Activated CD4-positive, alpha-beta memory T cell treated with anti-CD3 and anti-CD28 coated beads, Interleukin-2, amount 10 ng/mL, durations not matched to agents 7 days and 5 days (primary cell): Measurements from ENCODE around the gene OR8J3. TPM values are rescaled to one million over a fixed set of nuclear protein-coding genes. Genes with fewer than 3 reads are reported as not detected.

Source experiments
- CTCF ChIA-PET: fragments of 350-600 bp; sonication (Branson Sonifier 250); formaldehyde crosslinking; loops from one replicate; lab custom pipeline; 2021; ENCODE audit warnings: antibody characterized with exemption, inconsistent platforms; lab: Charles Lee
- POLR2A ChIA-PET: fragments of 350-600 bp; sonication (Branson Sonifier 250); formaldehyde crosslinking; loops from one replicate; lab custom pipeline; 2021; ENCODE audit warnings: antibody characterized with exemption; lab: Charles Lee
- DNase-seq: peaks from one replicate; pipeline ENCODE4 v3.0.0-alpha.2; 2020
- H3K27ac Mint-ChIP-seq: one replicate; pipeline ENCODE4 v1.8.0; 2021; ENCODE audit warnings: mild to moderate bottlenecking, mixed read lengths
- H3K27me3 Mint-ChIP-seq: one replicate; pipeline ENCODE4 v1.8.0; 2021; ENCODE audit warnings: mixed read lengths
- H3K36me3 Mint-ChIP-seq: one replicate; pipeline ENCODE4 v1.8.0; 2021; ENCODE audit warnings: low read depth, mixed read lengths
- H3K4me1 Mint-ChIP-seq: one replicate; pipeline ENCODE4 v1.8.0; 2021; ENCODE audit warnings: mixed read lengths
- H3K4me3 Mint-ChIP-seq: one replicate; pipeline ENCODE4 v1.8.0; 2021; ENCODE audit warnings: mild to moderate bottlenecking, mixed read lengths
- H3K9me3 Mint-ChIP-seq: one replicate; pipeline ENCODE4 v1.8.0; 2021; ENCODE audit warnings: mixed read lengths
- total RNA-seq, 2 experiments: library from RNA; stranded (reverse); gene quantifications; one replicate each; pipeline ENCODE4 v1.2.3, GENCODE V29; 2021

OR8J3 gene
- total RNA-seq, 2 experiments from 2014 or later = not detected

GRCh38 chr11:56089697-56090096 is 50.3 kb downstream of the OR8J3 start:
- H3K9me3 Mint-ChIP-seq = peaks cover 10% of the 10 kb centered on the region
- H3K4me3 Mint-ChIP-seq = no peak overlapping the region
- H3K4me1 Mint-ChIP-seq = no peaks in the 10 kb centered on the region
- no peak overlapping the region for H3K27ac Mint-ChIP-seq
- no peak for DNase-seq
- H3K27me3 Mint-ChIP-seq = no peaks in the 10 kb centered on the region
- CTCF ChIA-PET = no interaction called here
- POLR2A ChIA-PET = no interaction called here
- H3K36me3 Mint-ChIP-seq = no peaks in the 10 kb centered on the region

Other genes with a start within 250 kb of the OR8J3 start
- not detected for gene OR5W2, start 225.6 kb downstream of the OR8J3 start, total RNA-seq
- not detected for gene OR5I1, start 203.8 kb downstream of the OR8J3 start, total RNA-seq
- not detected for gene OR10AG1, start 170.3 kb downstream of the OR8J3 start, total RNA-seq
- gene OR5F1, start 145.6 kb downstream of the OR8J3 start, total RNA-seq = not detected
- gene OR5AS1, start 112.5 kb downstream of the OR8J3 start, total RNA-seq = not detected
- not detected for gene OR8I2, start 46.9 kb downstream of the OR8J3 start, total RNA-seq
- gene OR8H2, start 36.5 kb downstream of the OR8J3 start, total RNA-seq = not detected
- not detected for gene OR8H3, start 17.8 kb downstream of the OR8J3 start, total RNA-seq
- gene OR8K5, start 20.1 kb upstream of the OR8J3 start, total RNA-seq = not detected
- gene OR5J2, start 36.4 kb upstream of the OR8J3 start, total RNA-seq = not detected
- not detected for gene OR5T2, start 94.1 kb upstream of the OR8J3 start, total RNA-seq
- gene OR5T3, start 112.1 kb upstream of the OR8J3 start, total RNA-seq = not detected
- gene OR5T1, start 134.0 kb upstream of the OR8J3 start, total RNA-seq = not detected
- not detected for gene OR8H1, start 152.1 kb upstream of the OR8J3 start, total RNA-seq
- gene OR8K3, start 174.9 kb upstream of the OR8J3 start, total RNA-seq = not detected
- not detected for gene OR8K1, start 205.8 kb upstream of the OR8J3 start, total RNA-seq
- not detected for gene OR8J1, start 214.1 kb upstream of the OR8J3 start, total RNA-seq
- not detected for gene OR8U1, start 235.4 kb upstream of the OR8J3 start, total RNA-seq